Astrocyte (in vitro differentiated cells and primary cell): Measurements from ENCODE around the gene PGP. TPM values are rescaled to one million over a fixed set of nuclear protein-coding genes. Genes with fewer than 3 reads are reported as not detected.

ENCODE experiments used
- DNase-seq: peaks from one replicate; pipeline ENCODE4 v3.0.0-alpha.2; 2010; ENCODE audit warnings: low read depth
- FAIRE-seq: peaks from 2 replicates; lab custom pipeline; 2011; peaks lifted over from hg19 to GRCh38; lab: Jason Lieb, UNC
- H2AFZ ChIP-seq: 2 replicates; pipeline ENCODE4 v1.6.0; 2012; ENCODE audit warnings: low read depth, low read length, inconsistent platforms
- H3K27ac ChIP-seq: 2 replicates; pipeline ENCODE4 v1.5.1; 2011; ENCODE audit warnings: low read depth, low read length, inconsistent platforms
- H3K27me3 ChIP-seq: 2 replicates; pipeline ENCODE4 v1.6.0; 2011; ENCODE audit warnings: low read length, inconsistent platforms; ENCODE audit not compliant: insufficient read depth
- H3K36me3 ChIP-seq: 2 replicates; pipeline ENCODE4 v1.5.1; 2011; ENCODE audit warnings: low read length, inconsistent platforms; ENCODE audit not compliant: insufficient read depth
- H3K4me1 ChIP-seq: 2 replicates; pipeline ENCODE4 v1.5.1; 2011; ENCODE audit warnings: low read length, inconsistent platforms; ENCODE audit not compliant: insufficient read depth
- H3K4me2 ChIP-seq: 2 replicates; pipeline ENCODE4 v1.6.0; 2012; ENCODE audit warnings: low read length, inconsistent platforms
- H3K4me3 ChIP-seq: 2 replicates; pipeline ENCODE4 v1.5.1; 2011; ENCODE audit warnings: low read depth, mild to moderate bottlenecking, low read length, inconsistent platforms; ENCODE audit not compliant: insufficient read depth
- H3K79me2 ChIP-seq: 2 replicates; pipeline ENCODE4 v1.6.0; 2012; ENCODE audit warnings: mild to moderate bottlenecking, low read length, inconsistent platforms; ENCODE audit not compliant: insufficient read depth
- H3K9ac ChIP-seq: 2 replicates; pipeline ENCODE4 v1.6.0; 2012; ENCODE audit warnings: mild to moderate bottlenecking, low read length, inconsistent platforms
- H3K9me3 ChIP-seq: 2 replicates; pipeline ENCODE4 v1.5.1; 2012; ENCODE audit warnings: low read depth, mild to moderate bottlenecking, low read length, inconsistent platforms; ENCODE audit not compliant: insufficient read depth
- H4K20me1 ChIP-seq: 2 replicates; pipeline ENCODE4 v1.6.0; 2012; ENCODE audit warnings: low read length, inconsistent platforms; ENCODE audit not compliant: insufficient read depth
- H3K27ac Mint-ChIP-seq: one replicate; pipeline ENCODE4 v1.8.0; 2021; ENCODE audit warnings: mild to moderate bottlenecking, mixed read lengths; ENCODE audit not compliant: unreplicated experiment
- H3K27me3 Mint-ChIP-seq: one replicate; pipeline ENCODE4 v1.8.0; 2021; ENCODE audit warnings: low read depth, mixed read lengths; ENCODE audit not compliant: unreplicated experiment
- H3K36me3 Mint-ChIP-seq: one replicate; pipeline ENCODE4 v1.8.0; 2021; ENCODE audit warnings: low read depth, mixed read lengths; ENCODE audit not compliant: unreplicated experiment
- H3K4me1 Mint-ChIP-seq: one replicate; pipeline ENCODE4 v1.8.0; 2021; ENCODE audit warnings: low read depth, mixed read lengths; ENCODE audit not compliant: unreplicated experiment
- H3K4me3 Mint-ChIP-seq: one replicate; pipeline ENCODE4 v1.8.0; 2021; ENCODE audit warnings: mild to moderate bottlenecking, moderate library complexity, mixed read lengths; ENCODE audit not compliant: unreplicated experiment
- H3K9me3 Mint-ChIP-seq: one replicate; pipeline ENCODE4 v1.8.0; 2021; ENCODE audit warnings: mild to moderate bottlenecking, mixed read lengths; ENCODE audit not compliant: unreplicated experiment
- CTCF ChIP-seq: IDR thresholded peaks from 2 replicates; pipeline ENCODE4 v1.5.1; 2011; ENCODE audit warnings: low read depth, mild to moderate bottlenecking, inconsistent platforms, low read length, moderate library complexity; ENCODE audit not compliant: insufficient read depth
- EZH2 ChIP-seq: IDR thresholded peaks from 2 replicates; pipeline ENCODE4 v1.6.1; 2012; ENCODE audit warnings: mild to moderate bottlenecking, low read length, inconsistent platforms; ENCODE audit not compliant: insufficient read depth
- total RNA-seq: library from RNA; stranded (reverse); gene quantifications from 2 replicates; pipeline ENCODE4 v1.2.1, GENCODE V29; 2021

Gene PGP
- total RNA-seq, 1 donor from 2014 or later: 21.1 TPM

- TF ChIP-seq CTCF (no peak), EZH2 (no peak)
- Mint-ChIP-seq H3K4me3 (no peak overlapping the region), H3K36me3 (peaks cover 6% of the 10 kb centered on the region), H3K4me1 (peaks cover 7% of the 10 kb centered on the region), H3K27ac (no peak overlapping the region), H3K27me3 (no peaks in the 10 kb centered on the region), H3K9me3 (no peaks in the 10 kb centered on the region)
- H3K27ac ChIP-seq: no peak overlapping the region
- no peaks in the 10 kb centered on the region for H3K9me3 ChIP-seq
- H3K27me3 ChIP-seq: no peaks in the 10 kb centered on the region
- H3K9ac ChIP-seq: no peak overlapping the region
- no peak overlapping the region for H3K4me2 ChIP-seq
- peaks cover 74% of the 10 kb centered on the region for H4K20me1 ChIP-seq
- FAIRE-seq (no peak), DNase-seq (no peak)
- no peak overlapping the region for H3K4me3 ChIP-seq
- H3K79me2 ChIP-seq: peaks cover 53% of the 10 kb centered on the region
- no peak overlapping the region for H2AFZ ChIP-seq
- peaks cover 4% of the 10 kb centered on the region for H3K36me3 ChIP-seq
- peaks cover 9% of the 10 kb centered on the region for H3K4me1 ChIP-seq
Measured at GRCh38 chr16:2226918-2227317, 12.3 kb upstream of the PGP start.

- FAIRE-seq (no peak), DNase-seq (no peak)
- no peaks in the 10 kb centered on the region for H3K9me3 ChIP-seq
- peaks cover 9% of the 10 kb centered on the region for H3K4me1 ChIP-seq
- H3K9me3 Mint-ChIP-seq: no peaks in the 10 kb centered on the region
- peak overlapping the region; percentile 73 for H3K4me3 Mint-ChIP-seq
- H3K27ac Mint-ChIP-seq: peak overlapping the region; percentile 10
- peaks cover 53% of the 10 kb centered on the region for H3K79me2 ChIP-seq
- H2AFZ ChIP-seq: no peak overlapping the region
- peak overlapping the region; percentile 36 for H3K4me2 ChIP-seq
- no peaks in the 10 kb centered on the region for H3K27me3 Mint-ChIP-seq
- TF ChIP-seq EZH2: no peak
- no peak for TF ChIP-seq CTCF
- H3K4me1 Mint-ChIP-seq: peaks cover 7% of the 10 kb centered on the region
- H3K36me3 Mint-ChIP-seq: peaks cover 6% of the 10 kb centered on the region
- H3K27ac ChIP-seq: no peak overlapping the region
- no peaks in the 10 kb centered on the region for H3K27me3 ChIP-seq
- peaks cover 68% of the 10 kb centered on the region for H4K20me1 ChIP-seq
- H3K4me3 ChIP-seq: no peak overlapping the region
- peak overlapping the region; percentile 10 for H3K9ac ChIP-seq
- H3K36me3 ChIP-seq: peaks cover 2% of the 10 kb centered on the region
Measured at GRCh38 chr16:2226245-2226793, 11.7 kb upstream of the PGP start.

GRCh38 chr16:2223942-2224486, 9.4 kb upstream of the PGP start:
- Histone ChIP-seq H4K20me1 (peaks cover 45% of the 10 kb centered on the region), H2AFZ (peak overlapping the region; percentile 91), H3K27ac (peak overlapping the region; percentile 70), H3K4me2 (peak overlapping the region; percentile 100), H3K79me2 (peaks cover 51% of the 10 kb centered on the region), H3K9me3 (no peaks in the 10 kb centered on the region), H3K4me3 (peak overlapping the region; percentile 88), H3K27me3 (no peaks in the 10 kb centered on the region), H3K4me1 (peaks cover 9% of the 10 kb centered on the region), H3K36me3 (no peaks in the 10 kb centered on the region), H3K9ac (peak overlapping the region; percentile 95)
- H3K27me3 Mint-ChIP-seq: no peaks in the 10 kb centered on the region
- peak overlapping the region; percentile 90 for H3K4me3 Mint-ChIP-seq
- H3K36me3 Mint-ChIP-seq: peaks cover 4% of the 10 kb centered on the region
- FAIRE-seq (no peak), DNase-seq (peak; percentile 27)
- peak overlapping the region; percentile 77 for H3K27ac Mint-ChIP-seq
- TF ChIP-seq EZH2: no peak
- no peak for TF ChIP-seq CTCF
- no peaks in the 10 kb centered on the region for H3K9me3 Mint-ChIP-seq
- peaks cover 7% of the 10 kb centered on the region for H3K4me1 Mint-ChIP-seq
